NB4 (cell line): ENCODE measurements around the gene TAS2R13.

Experiments used
- POLR2A ChIP-seq: IDR thresholded peaks from 2 replicates; pipeline ENCODE4 v1.6.1; 2011; ENCODE audit warnings: mild to moderate bottlenecking; ENCODE audit not compliant: insufficient read length; ENCODE audit errors: extremely low read depth
- TF ChIP-seq, protein P1 (sequence below): IDR thresholded peaks from one replicate; pipeline ENCODE4 v1.5.1; 2012; ENCODE audit warnings: low read depth, low read length

DNA sequence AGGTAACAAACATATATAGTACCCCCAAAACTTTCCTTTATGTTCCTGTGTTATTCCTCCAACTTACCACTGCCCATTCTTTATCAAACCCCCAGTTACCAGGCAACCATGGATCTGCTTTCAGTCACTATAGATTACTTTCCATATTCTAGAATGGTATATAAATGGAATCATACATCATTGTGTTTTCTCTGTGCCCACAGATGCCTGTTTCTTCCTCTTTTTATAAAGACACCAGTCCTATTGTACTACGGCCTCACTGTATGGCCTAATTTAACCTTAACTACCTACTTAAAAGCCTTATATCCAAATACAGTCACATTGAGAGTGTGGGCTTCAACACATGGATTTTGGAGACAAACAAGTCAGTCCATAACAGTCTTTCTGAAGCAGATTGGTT is 27.1 kb upstream of the TAS2R13 start:
- no peak for TF ChIP-seq POLR2A
- TF ChIP-seq, protein P1, sequence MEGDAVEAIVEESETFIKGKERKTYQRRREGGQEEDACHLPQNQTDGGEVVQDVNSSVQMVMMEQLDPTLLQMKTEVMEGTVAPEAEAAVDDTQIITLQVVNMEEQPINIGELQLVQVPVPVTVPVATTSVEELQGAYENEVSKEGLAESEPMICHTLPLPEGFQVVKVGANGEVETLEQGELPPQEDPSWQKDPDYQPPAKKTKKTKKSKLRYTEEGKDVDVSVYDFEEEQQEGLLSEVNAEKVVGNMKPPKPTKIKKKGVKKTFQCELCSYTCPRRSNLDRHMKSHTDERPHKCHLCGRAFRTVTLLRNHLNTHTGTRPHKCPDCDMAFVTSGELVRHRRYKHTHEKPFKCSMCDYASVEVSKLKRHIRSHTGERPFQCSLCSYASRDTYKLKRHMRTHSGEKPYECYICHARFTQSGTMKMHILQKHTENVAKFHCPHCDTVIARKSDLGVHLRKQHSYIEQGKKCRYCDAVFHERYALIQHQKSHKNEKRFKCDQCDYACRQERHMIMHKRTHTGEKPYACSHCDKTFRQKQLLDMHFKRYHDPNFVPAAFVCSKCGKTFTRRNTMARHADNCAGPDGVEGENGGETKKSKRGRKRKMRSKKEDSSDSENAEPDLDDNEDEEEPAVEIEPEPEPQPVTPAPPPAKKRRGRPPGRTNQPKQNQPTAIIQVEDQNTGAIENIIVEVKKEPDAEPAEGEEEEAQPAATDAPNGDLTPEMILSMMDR = no peak
